AG10803 (cell line): Measurements from ENCODE around the gene CCL17.

Experiments used
- DNase-seq: peaks from one replicate; pipeline ENCODE4 v3.0.0; 2010; ENCODE audit warnings: low read depth
- H3K4me3 ChIP-seq: 2 replicates; pipeline ENCODE4 v1.5.1; 2011; ENCODE audit warnings: mild to moderate bottlenecking, low read length, control low read depth
- CTCF ChIP-seq: conservative IDR thresholded peaks from 2 replicates; pipeline ENCODE4 v1.5.1; 2011; ENCODE audit warnings: mild to moderate bottlenecking, low read length, control low read depth, inconsistent platforms

Gene CCL17

GRCh38 chr16:57405097-57405496 is 530 bp downstream of the CCL17 start:
- DNase-seq: no peak
- TF ChIP-seq CTCF: no peak
- H3K4me3 ChIP-seq: no peak overlapping the region

GRCh38 chr16:57406881-57407280 is 2.3 kb downstream of the CCL17 start:
- DNase-seq: no peak
- no peak for TF ChIP-seq CTCF
- H3K4me3 ChIP-seq: no peak overlapping the region

- no peak for TF ChIP-seq CTCF
- no peak overlapping the region for H3K4me3 ChIP-seq
- DNase-seq: no peak
Measured at GRCh38 chr16:57407521-57408353, 3.2 kb downstream of the CCL17 start.

- no peak for TF ChIP-seq CTCF
- no peak for DNase-seq
- no peak overlapping the region for H3K4me3 ChIP-seq
Measured at GRCh38 chr16:57409065-57409464, 4.5 kb downstream of the CCL17 start.

- TF ChIP-seq CTCF: no peak
- no peak overlapping the region for H3K4me3 ChIP-seq
- DNase-seq: no peak
Measured at GRCh38 chr16:57409870-57410587, 5.5 kb downstream of the CCL17 start.

GRCh38 chr16:57411362-57411976 is 6.9 kb downstream of the CCL17 start:
- H3K4me3 ChIP-seq: no peak overlapping the region
- TF ChIP-seq CTCF: no peak
- DNase-seq: no peak
